Fibroblast of lung (primary cell): ENCODE results near the gene FAM168B. TPM values are rescaled to one million over a fixed set of nuclear protein-coding genes. Genes with fewer than 3 reads are reported as not detected.

Source experiments
- DNase-seq, 2 donors: peaks; one replicate each; pipeline versions ENCODE4 v3.0.0 to v3.0.0-alpha.2; 2010; ENCODE audit warnings: low read depth in 2 of 2
- H2AFZ ChIP-seq: 2 replicates; pipeline ENCODE4 v1.5.1; 2012; ENCODE audit warnings: low read length, control low read depth, inconsistent platforms
- H3K27ac ChIP-seq: 2 replicates; pipeline ENCODE4 v1.5.1; 2011; ENCODE audit warnings: low read length, control low read depth; ENCODE audit not compliant: insufficient read depth
- H3K27me3 ChIP-seq: 2 replicates; pipeline ENCODE4 v1.5.1; 2011; ENCODE audit warnings: mild to moderate bottlenecking, low read length; ENCODE audit not compliant: control insufficient read depth, insufficient read depth
- H3K36me3 ChIP-seq: 2 replicates; pipeline ENCODE4 v1.5.1; 2011; ENCODE audit warnings: low read length; ENCODE audit not compliant: control insufficient read depth, insufficient read depth
- H3K4me1 ChIP-seq: 2 replicates; pipeline ENCODE4 v1.5.1; 2011; ENCODE audit warnings: low read length; ENCODE audit not compliant: control insufficient read depth, insufficient read depth; ENCODE audit errors: extremely low read depth
- H3K4me2 ChIP-seq: 2 replicates; pipeline ENCODE4 v1.5.1; 2011; ENCODE audit warnings: low read length, control low read depth; ENCODE audit not compliant: insufficient read depth; ENCODE audit errors: extremely low read depth
- H3K4me3 ChIP-seq, 4 experiments: fragments of 200-600 bp in 1 of 4; sonication (generic) in 1 of 4; replicated peaks in 1 of 4; 2 replicates each; pipeline ENCODE4 v1.5.1; 2011 to 2016; ENCODE audit warnings: low read length in 4 of 4, low read depth in 3 of 4, mild to moderate bottlenecking in 3 of 4, control low read depth in 2 of 4, inconsistent platforms in 1 of 4, mixed read lengths in 1 of 4; ENCODE audit not compliant: insufficient read depth in 1 of 4; ENCODE audit errors: control extremely low read depth in 1 of 4
- H3K79me2 ChIP-seq: 2 replicates; pipeline ENCODE4 v1.5.1; 2012; ENCODE audit warnings: mild to moderate bottlenecking, low read length, inconsistent platforms; ENCODE audit not compliant: control insufficient read depth, insufficient read depth
- H3K9ac ChIP-seq: 2 replicates; pipeline ENCODE4 v1.5.1; 2011; ENCODE audit warnings: mild to moderate bottlenecking, low read length, control low read depth; ENCODE audit not compliant: insufficient read depth
- H3K9me3 ChIP-seq: 2 replicates; pipeline ENCODE4 v1.5.1; 2012; ENCODE audit warnings: low read depth, low read length; ENCODE audit not compliant: control insufficient read depth, insufficient read depth
- H4K20me1 ChIP-seq: 2 replicates; pipeline ENCODE4 v1.5.1; 2011; ENCODE audit warnings: low read length; ENCODE audit not compliant: control insufficient read depth, insufficient read depth; ENCODE audit errors: extremely low read depth
- EZH2 ChIP-seq: IDR thresholded peaks from 2 replicates; pipeline ENCODE4 v1.5.1; 2012; ENCODE audit warnings: low read length, control low read depth, mild to moderate bottlenecking; ENCODE audit errors: missing control alignments
- polyA plus RNA-seq, 2 donors: library from polyadenylated mRNA; depleted of rRNA in 1 of 2; stranded (reverse) in 1 of 2; unstranded in 1 of 2; fragments of >200 nt; gene quantifications; 2 replicates each; pipeline ENCODE4 v1.2.1, GENCODE V29; 2011 to 2012; ENCODE audit warnings: missing spikeins in 1 of 2
- total RNA-seq: library from RNA; depleted of rRNA; stranded (reverse); fragments of >200 nt; gene quantifications from 2 replicates; pipeline ENCODE4 v1.2.1, GENCODE V29; 2014
- TF ChIP-seq, protein P1 (sequence below), 2 donors: IDR thresholded peaks in 1 of 2; conservative IDR thresholded peaks in 1 of 2; 1 replicate in 1 of 2; 2 replicates in 1 of 2; pipeline ENCODE4 v1.5.1; 2011 to 2012; ENCODE audit warnings: low read length in 2 of 2, control low read depth in 1 of 2, inconsistent platforms in 1 of 2, low read depth in 1 of 2, mild to moderate bottlenecking in 1 of 2

The FAM168B gene
- total and polyA plus RNA-seq, 2 donors (not counting 1 experiment from before 2014, with no cell fraction given) = 71.2 to 87.8 TPM

- Histone ChIP-seq H2AFZ (no peak overlapping the region), H3K4me1 (no peaks in the 10 kb centered on the region), H3K27ac (no peak overlapping the region), H3K9me3 (no peaks in the 10 kb centered on the region), H3K27me3 (peaks cover 2% of the 10 kb centered on the region), H4K20me1 (no peaks in the 10 kb centered on the region), H3K9ac (no peak overlapping the region), H3K4me3 (no peak overlapping the region), H3K4me2 (no peak overlapping the region), H3K79me2 (no peaks in the 10 kb centered on the region), H3K36me3 (no peaks in the 10 kb centered on the region)
- no peak for TF ChIP-seq EZH2
- TF ChIP-seq, protein P1, sequence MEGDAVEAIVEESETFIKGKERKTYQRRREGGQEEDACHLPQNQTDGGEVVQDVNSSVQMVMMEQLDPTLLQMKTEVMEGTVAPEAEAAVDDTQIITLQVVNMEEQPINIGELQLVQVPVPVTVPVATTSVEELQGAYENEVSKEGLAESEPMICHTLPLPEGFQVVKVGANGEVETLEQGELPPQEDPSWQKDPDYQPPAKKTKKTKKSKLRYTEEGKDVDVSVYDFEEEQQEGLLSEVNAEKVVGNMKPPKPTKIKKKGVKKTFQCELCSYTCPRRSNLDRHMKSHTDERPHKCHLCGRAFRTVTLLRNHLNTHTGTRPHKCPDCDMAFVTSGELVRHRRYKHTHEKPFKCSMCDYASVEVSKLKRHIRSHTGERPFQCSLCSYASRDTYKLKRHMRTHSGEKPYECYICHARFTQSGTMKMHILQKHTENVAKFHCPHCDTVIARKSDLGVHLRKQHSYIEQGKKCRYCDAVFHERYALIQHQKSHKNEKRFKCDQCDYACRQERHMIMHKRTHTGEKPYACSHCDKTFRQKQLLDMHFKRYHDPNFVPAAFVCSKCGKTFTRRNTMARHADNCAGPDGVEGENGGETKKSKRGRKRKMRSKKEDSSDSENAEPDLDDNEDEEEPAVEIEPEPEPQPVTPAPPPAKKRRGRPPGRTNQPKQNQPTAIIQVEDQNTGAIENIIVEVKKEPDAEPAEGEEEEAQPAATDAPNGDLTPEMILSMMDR (conservative IDR thresholded peaks at IDR 0.05 in 1 of 2, IDR thresholded peaks at IDR 0.05 in 1 of 2; ENCODE audit: low read depth in 1 of 2, low read length in 2 of 2) = no peak
- DNase-seq = no peak
Observed at GRCh38 chr2:131041402-131042147, 51.7 kb downstream of the FAM168B start.

DNA sequence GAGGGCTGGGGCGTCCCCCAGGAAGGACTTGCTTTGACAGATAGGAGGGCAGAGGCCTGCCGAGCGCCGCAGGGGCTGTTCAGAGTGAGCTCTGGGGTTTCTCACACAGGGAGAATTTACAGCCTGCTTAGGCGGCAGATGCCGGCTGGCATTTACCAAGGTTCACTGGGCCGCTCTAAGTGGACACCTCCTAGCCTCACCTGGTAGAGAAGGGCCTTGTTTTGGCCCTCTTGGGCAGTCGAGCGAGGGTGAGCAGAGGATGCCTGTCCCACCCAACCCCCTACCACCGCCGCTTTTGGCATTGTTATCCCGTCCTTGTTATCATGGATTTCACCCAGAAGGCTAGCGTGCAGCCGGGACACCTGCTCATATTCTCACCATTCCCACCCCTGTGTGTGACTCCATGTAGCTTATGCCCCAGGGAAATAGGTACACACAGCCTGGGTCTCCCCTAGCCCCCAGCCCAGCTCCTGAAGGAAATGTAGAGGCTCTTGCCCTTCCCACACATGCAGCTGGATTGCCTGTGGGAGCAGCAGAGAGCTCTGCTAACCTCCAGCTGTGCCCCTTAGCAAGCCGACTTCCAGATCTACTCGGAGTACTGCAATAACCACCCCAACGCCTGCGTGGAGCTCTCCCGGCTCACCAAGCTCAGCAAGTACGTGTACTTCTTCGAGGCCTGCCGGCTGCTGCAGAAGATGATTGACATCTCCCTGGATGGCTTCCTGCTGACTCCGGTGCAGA, 52.4 kb downstream of the FAM168B start:
- Histone ChIP-seq H2AFZ (no peak overlapping the region), H3K4me3 (no peak overlapping the region), H4K20me1 (no peaks in the 10 kb centered on the region), H3K27ac (no peak overlapping the region), H3K4me1 (no peaks in the 10 kb centered on the region), H3K27me3 (peaks cover 3% of the 10 kb centered on the region), H3K4me2 (no peak overlapping the region), H3K9ac (no peak overlapping the region), H3K36me3 (no peaks in the 10 kb centered on the region), H3K9me3 (no peaks in the 10 kb centered on the region), H3K79me2 (no peaks in the 10 kb centered on the region)
- peak in 1 of 2 donors; percentile 37 for DNase-seq
- TF ChIP-seq, protein P1 (conservative IDR thresholded peaks at IDR 0.05 in 1 of 2, IDR thresholded peaks at IDR 0.05 in 1 of 2; ENCODE audit: low read depth in 1 of 2, low read length in 2 of 2) = peak; percentile 11 to 45
- no peak for TF ChIP-seq EZH2

DNA sequence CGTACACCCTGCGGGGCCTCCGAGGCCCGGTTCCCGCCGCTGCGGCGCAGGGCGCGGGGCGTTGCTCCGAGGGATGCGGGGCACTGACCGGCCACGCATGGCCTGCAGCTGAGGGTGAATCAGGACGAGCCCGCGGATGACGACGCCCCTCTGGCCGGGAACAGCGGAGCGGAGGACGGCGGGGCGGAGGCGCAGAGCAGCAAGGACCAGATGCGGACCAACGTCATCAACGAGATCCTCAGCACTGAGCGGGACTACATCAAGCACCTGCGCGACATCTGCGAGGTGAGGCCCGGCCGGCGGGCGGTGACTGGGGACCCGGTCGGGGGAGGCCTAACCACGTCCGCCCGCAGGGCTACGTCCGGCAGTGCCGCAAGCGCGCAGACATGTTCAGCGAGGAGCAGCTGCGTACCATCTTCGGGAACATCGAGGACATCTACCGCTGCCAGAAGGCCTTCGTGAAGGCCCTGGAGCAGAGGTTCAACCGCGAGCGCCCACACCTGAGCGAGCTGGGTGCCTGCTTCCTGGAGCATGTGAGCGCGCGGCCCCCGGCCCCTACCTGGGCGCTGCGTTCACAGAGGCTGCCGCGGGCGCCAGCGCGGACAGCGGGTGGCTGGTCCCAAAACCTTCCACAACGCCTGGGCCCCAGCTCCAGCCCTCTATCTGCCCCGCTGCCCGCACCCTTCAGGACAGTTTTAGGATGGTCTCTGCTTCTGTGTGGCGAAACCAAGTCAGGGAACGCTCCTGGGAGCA, 53.2 kb downstream of the FAM168B start:
- Histone ChIP-seq H3K4me1 (no peaks in the 10 kb centered on the region), H3K27ac (no peak overlapping the region), H3K9me3 (no peaks in the 10 kb centered on the region), H4K20me1 (no peaks in the 10 kb centered on the region), H3K27me3 (peaks cover 3% of the 10 kb centered on the region), H3K79me2 (no peaks in the 10 kb centered on the region), H3K4me3 (peak overlapping the region in 1 of 4 experiments; percentile 21), H3K36me3 (no peaks in the 10 kb centered on the region), H3K9ac (peak overlapping the region; percentile 23), H2AFZ (peak overlapping the region; percentile 8), H3K4me2 (peak overlapping the region; percentile 32)
- DNase-seq = no peak
- TF ChIP-seq, protein P1 (conservative IDR thresholded peaks at IDR 0.05 in 1 of 2, IDR thresholded peaks at IDR 0.05 in 1 of 2; ENCODE audit: low read depth in 1 of 2, low read length in 2 of 2) = no peak
- TF ChIP-seq EZH2 = no peak
